Measurements from ENCODE around the gene CPVL. TPM values are rescaled to one million over a fixed set of nuclear protein-coding genes. Genes with fewer than 3 reads are reported as not detected.

Gene CPVL
- total and polyA plus RNA-seq, 2 experiments from 2014 or later: 31.9 to 37.8 TPM

DNA sequence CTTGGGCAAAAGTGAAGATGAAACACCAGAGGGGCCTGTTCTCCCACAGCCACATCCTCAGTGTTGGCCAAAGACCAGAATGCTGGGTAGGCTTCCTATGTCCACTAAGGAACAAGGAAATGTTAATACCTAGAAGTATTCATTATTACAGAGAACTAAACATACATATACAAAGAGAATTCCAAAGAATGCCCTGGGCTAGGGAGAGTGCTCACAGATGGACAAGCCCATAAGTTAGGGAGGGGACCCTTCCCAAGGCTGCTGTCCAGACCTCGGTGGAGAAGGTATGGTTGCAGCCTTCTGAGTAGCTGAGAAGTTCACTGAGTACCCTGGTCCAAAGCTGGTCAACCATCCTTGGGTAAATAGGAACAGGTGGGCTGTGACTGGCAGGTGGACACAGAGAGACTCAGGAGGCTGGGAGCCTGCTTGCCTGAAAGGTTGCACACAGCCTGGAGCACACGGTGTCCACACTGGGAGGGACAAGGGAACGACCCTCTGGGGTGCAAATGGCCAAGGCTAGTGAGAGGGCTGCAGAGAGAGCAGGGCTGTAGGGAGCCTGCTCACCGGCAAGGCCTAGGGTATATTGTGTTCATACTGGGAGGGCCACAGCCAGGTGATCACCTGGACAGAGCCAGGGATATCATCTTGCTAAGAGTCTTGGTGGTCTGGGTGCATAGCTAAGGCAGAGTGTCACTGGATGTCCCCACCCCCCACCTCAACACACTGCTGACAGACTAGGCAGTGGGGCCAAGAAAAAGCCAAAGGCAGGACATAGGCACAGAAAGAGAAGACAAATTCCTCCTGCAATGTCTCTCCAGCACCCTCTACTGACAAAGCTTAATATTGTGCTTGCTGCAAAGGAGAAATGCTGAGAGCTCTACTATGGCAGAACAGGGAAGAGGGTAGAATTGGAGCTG, 40.3 kb downstream of the CPVL start:
- no peaks in the 10 kb centered on the region for H3K27me3 Mint-ChIP-seq (ENCODE audit: insufficient read depth, low read depth, poor library complexity)
- peaks cover 3% of the 10 kb centered on the region for H3K9me3 Mint-ChIP-seq
- TF ChIP-seq ZNF114 (CRISPR knock-in tag; IDR thresholded peaks at IDR 0.05): no peak
- peak; percentile 84 to 90 for TF ChIP-seq CTCF (conservative IDR thresholded peaks at IDR 0.05; ENCODE audit: low read depth in 2 of 2)
- TF ChIP-seq EZH2 (IDR thresholded peaks at IDR 0.05; ENCODE audit: low read depth, unreplicated experiment): no peak
- TF ChIP-seq STAT1 (IDR thresholded peaks at IDR 0.05; ENCODE audit: unreplicated experiment): no peak
- TF ChIP-seq, protein P1, sequence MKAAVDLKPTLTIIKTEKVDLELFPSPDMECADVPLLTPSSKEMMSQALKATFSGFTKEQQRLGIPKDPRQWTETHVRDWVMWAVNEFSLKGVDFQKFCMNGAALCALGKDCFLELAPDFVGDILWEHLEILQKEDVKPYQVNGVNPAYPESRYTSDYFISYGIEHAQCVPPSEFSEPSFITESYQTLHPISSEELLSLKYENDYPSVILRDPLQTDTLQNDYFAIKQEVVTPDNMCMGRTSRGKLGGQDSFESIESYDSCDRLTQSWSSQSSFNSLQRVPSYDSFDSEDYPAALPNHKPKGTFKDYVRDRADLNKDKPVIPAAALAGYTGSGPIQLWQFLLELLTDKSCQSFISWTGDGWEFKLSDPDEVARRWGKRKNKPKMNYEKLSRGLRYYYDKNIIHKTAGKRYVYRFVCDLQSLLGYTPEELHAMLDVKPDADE (IDR thresholded peaks at IDR 0.05): no peak
- H3K27ac Mint-ChIP-seq: peak overlapping the region; percentile 55; the same call in 1 of the 2 replicates
- H3K4me1 Mint-ChIP-seq: peaks cover 2% of the 10 kb centered on the region; the same call in 2 of the 3 replicates
- no peaks in the 10 kb centered on the region for H3K9me2 ChIP-seq (ENCODE audit: insufficient read depth)
- H3K79me2 ChIP-seq (replicated peaks; ENCODE audit: insufficient read depth): no peaks in the 10 kb centered on the region
- H3F3A ChIP-seq (replicated peaks; ENCODE audit: low read depth): no peaks in the 10 kb centered on the region
- no peak overlapping the region for H3K4me3 ChIP-seq
- no peak overlapping the region for H3K4me2 ChIP-seq
- H3K4me3 Mint-ChIP-seq: no peak overlapping the region
- H2AFZ ChIP-seq: no peak overlapping the region
- H4K20me1 ChIP-seq (replicated peaks; ENCODE audit: insufficient read depth): no peaks in the 10 kb centered on the region
- DNase-seq (ENCODE audit: low spot score) (peak; percentile 87), ATAC-seq (peak; percentile 85)
- H3K36me3 Mint-ChIP-seq (ENCODE audit: low read depth): peaks cover 6% of the 10 kb centered on the region
- H3K36me3 ChIP-seq (ENCODE audit: insufficient read depth): 0 out of 2 replicates have a peak, but pooled peaks cover 3% of the 10 kb centered on the region
- H3K27ac ChIP-seq (ENCODE audit: low read depth): no peak overlapping the region
- H3K4me1 ChIP-seq (ENCODE audit: insufficient read depth): no peaks in the 10 kb centered on the region
- H3K27me3 ChIP-seq (ENCODE audit: insufficient read depth): no peaks in the 10 kb centered on the region

GRCh38 chr7:29105191-29105590, 41.1 kb downstream of the CPVL start:
- ATAC-seq (no peak), DNase-seq (ENCODE audit: low spot score) (no peak)
- H3K27me3 ChIP-seq (ENCODE audit: insufficient read depth): no peaks in the 10 kb centered on the region
- no peaks in the 10 kb centered on the region for H4K20me1 ChIP-seq (replicated peaks; ENCODE audit: insufficient read depth)
- H3K27ac ChIP-seq (ENCODE audit: low read depth): no peak overlapping the region
- no peaks in the 10 kb centered on the region for H3K9me2 ChIP-seq (ENCODE audit: insufficient read depth)
- H3K4me2 ChIP-seq: no peak overlapping the region
- no peaks in the 10 kb centered on the region for H3F3A ChIP-seq (replicated peaks; ENCODE audit: low read depth)
- H2AFZ ChIP-seq: no peak overlapping the region
- Mint-ChIP-seq H3K36me3 (ENCODE audit: low read depth) (no peaks in the 10 kb centered on the region), H3K27ac (no peak overlapping the region), H3K4me1 (peaks cover 6% of the 10 kb centered on the region), H3K27me3 (ENCODE audit: insufficient read depth, low read depth, poor library complexity) (no peaks in the 10 kb centered on the region), H3K4me3 (no peak overlapping the region), H3K9me3 (no peaks in the 10 kb centered on the region)
- H3K4me1 ChIP-seq (ENCODE audit: insufficient read depth): 0 out of 2 replicates have a peak, but pooled peaks cover 6% of the 10 kb centered on the region
- no peaks in the 10 kb centered on the region for H3K79me2 ChIP-seq (replicated peaks; ENCODE audit: insufficient read depth)
- no peaks in the 10 kb centered on the region for H3K36me3 ChIP-seq (ENCODE audit: insufficient read depth)
- no peak overlapping the region for H3K4me3 ChIP-seq
- TF ChIP-seq POLR2AphosphoS5 (IDR thresholded peaks at IDR 0.05; ENCODE audit: low read depth): no peak
- no peak for TF ChIP-seq NANOG (IDR thresholded peaks at IDR 0.05; ENCODE audit: borderline replicate concordance)
- no peak for TF ChIP-seq STAT1 (IDR thresholded peaks at IDR 0.05; ENCODE audit: unreplicated experiment)
- TF ChIP-seq, protein P2, sequence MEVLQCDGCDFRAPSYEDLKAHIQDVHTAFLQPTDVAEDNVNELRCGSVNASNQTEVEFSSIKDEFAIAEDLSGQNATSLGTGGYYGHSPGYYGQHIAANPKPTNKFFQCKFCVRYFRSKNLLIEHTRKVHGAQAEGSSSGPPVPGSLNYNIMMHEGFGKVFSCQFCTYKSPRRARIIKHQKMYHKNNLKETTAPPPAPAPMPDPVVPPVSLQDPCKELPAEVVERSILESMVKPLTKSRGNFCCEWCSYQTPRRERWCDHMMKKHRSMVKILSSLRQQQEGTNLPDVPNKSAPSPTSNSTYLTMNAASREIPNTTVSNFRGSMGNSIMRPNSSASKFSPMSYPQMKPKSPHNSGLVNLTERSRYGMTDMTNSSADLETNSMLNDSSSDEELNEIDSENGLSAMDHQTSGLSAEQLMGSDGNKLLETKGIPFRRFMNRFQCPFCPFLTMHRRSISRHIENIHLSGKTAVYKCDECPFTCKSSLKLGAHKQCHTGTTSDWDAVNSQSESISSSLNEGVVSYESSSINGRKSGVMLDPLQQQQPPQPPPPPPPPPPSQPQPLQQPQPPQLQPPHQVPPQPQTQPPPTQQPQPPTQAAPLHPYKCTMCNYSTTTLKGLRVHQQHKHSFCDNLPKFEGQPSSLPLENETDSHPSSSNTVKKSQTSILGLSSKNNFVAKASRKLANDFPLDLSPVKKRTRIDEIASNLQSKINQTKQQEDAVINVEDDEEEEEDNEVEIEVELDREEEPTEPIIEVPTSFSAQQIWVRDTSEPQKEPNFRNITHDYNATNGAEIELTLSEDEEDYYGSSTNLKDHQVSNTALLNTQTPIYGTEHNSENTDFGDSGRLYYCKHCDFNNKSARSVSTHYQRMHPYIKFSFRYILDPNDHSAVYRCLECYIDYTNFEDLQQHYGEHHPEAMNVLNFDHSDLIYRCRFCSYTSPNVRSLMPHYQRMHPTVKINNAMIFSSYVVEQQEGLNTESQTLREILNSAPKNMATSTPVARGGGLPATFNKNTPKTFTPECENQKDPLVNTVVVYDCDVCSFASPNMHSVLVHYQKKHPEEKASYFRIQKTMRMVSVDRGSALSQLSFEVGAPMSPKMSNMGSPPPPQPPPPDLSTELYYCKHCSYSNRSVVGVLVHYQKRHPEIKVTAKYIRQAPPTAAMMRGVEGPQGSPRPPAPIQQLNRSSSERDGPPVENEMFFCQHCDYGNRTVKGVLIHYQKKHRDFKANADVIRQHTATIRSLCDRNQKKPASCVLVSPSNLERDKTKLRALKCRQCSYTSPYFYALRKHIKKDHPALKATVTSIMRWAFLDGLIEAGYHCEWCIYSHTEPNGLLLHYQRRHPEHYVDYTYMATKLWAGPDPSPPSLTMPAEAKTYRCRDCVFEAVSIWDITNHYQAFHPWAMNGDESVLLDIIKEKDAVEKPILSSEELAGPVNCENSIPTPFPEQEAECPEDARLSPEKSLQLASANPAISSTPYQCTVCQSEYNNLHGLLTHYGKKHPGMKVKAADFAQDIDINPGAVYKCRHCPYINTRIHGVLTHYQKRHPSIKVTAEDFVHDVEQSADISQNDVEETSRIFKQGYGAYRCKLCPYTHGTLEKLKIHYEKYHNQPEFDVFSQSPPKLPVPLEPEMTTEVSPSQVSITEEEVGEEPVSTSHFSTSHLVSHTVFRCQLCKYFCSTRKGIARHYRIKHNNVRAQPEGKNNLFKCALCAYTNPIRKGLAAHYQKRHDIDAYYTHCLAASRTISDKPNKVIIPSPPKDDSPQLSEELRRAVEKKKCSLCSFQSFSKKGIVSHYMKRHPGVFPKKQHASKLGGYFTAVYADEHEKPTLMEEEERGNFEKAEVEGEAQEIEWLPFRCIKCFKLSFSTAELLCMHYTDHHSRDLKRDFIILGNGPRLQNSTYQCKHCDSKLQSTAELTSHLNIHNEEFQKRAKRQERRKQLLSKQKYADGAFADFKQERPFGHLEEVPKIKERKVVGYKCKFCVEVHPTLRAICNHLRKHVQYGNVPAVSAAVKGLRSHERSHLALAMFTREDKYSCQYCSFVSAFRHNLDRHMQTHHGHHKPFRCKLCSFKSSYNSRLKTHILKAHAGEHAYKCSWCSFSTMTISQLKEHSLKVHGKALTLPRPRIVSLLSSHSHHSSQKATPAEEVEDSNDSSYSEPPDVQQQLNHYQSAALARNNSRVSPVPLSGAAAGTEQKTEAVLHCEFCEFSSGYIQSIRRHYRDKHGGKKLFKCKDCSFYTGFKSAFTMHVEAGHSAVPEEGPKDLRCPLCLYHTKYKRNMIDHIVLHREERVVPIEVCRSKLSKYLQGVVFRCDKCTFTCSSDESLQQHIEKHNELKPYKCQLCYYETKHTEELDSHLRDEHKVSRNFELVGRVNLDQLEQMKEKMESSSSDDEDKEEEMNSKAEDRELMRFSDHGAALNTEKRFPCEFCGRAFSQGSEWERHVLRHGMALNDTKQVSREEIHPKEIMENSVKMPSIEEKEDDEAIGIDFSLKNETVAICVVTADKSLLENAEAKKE (CRISPR knock-in tag; IDR thresholded peaks at IDR 0.05): no peak
